ENCODE results near the gene PPM1L. TPM values are rescaled to one million over a fixed set of nuclear protein-coding genes. Genes with fewer than 3 reads are reported as not detected.

The PPM1L gene
- total and polyA plus RNA-seq, 10 of the 15 experiments (the other 5 are each of a cell fraction or from before 2014, with no cell fraction given), result under 0.01 to 0.33 (median 0.06) TPM; not detected in 1

DNA sequence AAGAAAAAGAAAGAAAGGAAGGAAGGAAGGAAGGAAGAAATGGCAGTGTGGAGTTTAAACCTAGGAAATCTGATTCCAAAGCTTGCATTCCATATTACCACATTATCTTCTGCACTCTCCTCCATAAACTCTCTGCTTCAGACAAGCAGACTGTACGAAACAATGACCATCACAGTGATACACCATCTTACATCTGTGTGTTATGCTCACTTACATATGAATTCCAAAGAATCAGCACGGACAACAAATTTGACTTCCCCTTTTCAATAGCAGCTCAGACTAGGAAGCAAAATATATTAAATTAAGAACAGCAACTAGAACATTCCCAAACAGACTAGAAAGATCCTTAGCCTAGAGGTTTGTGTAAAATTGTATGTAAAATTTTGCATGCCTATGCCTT lies 18.0 kb upstream of the PPM1L start:
- peaks cover 0 to 3% of the 10 kb centered on the region in 2 experiments; a peak in 2 of 4 replicates for H3K27me3 ChIP-seq (replicated peaks in 1 of 2; ENCODE audit: control insufficient read depth in 2 of 2, insufficient read depth in 2 of 2, low read length in 1 of 2)
- intact Hi-C loops (cut with micrococcal nuclease; ENCODE audit: unreplicated experiment), result no loop called here
- no peak overlapping the region for H3K27ac ChIP-seq (ENCODE audit: control insufficient read depth, insufficient read depth)
- no peak overlapping the region for H3K9ac ChIP-seq (ENCODE audit: control insufficient read depth, insufficient read depth, low read length)
- H3K9me3 ChIP-seq (replicated peaks; ENCODE audit: control insufficient read depth, insufficient read depth, low read length), result no peaks in the 10 kb centered on the region
- TF ChIP-seq KDM1A (IDR thresholded peaks at IDR 0.05; ENCODE audit: borderline replicate concordance) (no peak), PAX5 (IDR thresholded peaks at IDR 0.05; ENCODE audit: borderline replicate concordance, low read depth, low read length) (no peak), E2F8 (IDR thresholded peaks at IDR 0.05; ENCODE audit: low read depth, partially characterized antibody) (no peak), NR2C1 (IDR thresholded peaks at IDR 0.05) (no peak), SREBF1 (IDR thresholded peaks at IDR 0.05; ENCODE audit: low read length) (no peak), WRNIP1 (IDR thresholded peaks at IDR 0.05; ENCODE audit: borderline replicate concordance, low read depth, low read length) (no peak), ZNF622 (IDR thresholded peaks at IDR 0.05) (no peak), POLR2AphosphoS2 (IDR thresholded peaks at IDR 0.05; ENCODE audit: low read depth, low read length) (no peak)
- TF ChIP-seq, protein P1, sequence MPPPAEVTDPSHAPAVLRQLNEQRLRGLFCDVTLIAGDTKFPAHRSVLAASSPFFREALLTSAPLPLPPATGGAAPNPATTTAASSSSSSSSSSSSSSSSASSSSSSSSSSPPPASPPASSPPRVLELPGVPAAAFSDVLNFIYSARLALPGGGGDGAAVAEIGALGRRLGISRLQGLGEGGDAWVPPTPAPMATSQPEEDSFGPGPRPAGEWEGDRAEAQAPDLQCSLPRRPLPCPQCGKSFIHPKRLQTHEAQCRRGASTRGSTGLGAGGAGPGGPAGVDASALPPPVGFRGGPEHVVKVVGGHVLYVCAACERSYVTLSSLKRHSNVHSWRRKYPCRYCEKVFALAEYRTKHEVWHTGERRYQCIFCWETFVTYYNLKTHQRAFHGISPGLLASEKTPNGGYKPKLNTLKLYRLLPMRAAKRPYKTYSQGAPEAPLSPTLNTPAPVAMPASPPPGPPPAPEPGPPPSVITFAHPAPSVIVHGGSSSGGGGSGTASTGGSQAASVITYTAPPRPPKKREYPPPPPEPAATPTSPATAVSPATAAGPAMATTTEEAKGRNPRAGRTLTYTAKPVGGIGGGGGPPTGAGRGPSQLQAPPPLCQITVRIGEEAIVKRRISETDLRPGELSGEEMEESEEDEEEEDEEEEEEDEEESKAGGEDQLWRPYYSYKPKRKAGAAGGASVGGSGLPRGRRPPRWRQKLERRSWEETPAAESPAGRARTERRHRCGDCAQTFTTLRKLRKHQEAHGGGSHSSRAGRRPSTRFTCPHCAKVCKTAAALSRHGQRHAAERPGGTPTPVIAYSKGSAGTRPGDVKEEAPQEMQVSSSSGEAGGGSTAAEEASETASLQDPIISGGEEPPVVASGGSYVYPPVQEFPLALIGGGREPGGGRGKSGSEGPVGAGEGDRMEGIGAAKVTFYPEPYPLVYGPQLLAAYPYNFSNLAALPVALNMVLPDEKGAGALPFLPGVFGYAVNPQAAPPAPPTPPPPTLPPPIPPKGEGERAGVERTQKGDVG (CRISPR knock-in tag; IDR thresholded peaks at IDR 0.05), result no peak
- TF ChIP-seq, protein P2, sequence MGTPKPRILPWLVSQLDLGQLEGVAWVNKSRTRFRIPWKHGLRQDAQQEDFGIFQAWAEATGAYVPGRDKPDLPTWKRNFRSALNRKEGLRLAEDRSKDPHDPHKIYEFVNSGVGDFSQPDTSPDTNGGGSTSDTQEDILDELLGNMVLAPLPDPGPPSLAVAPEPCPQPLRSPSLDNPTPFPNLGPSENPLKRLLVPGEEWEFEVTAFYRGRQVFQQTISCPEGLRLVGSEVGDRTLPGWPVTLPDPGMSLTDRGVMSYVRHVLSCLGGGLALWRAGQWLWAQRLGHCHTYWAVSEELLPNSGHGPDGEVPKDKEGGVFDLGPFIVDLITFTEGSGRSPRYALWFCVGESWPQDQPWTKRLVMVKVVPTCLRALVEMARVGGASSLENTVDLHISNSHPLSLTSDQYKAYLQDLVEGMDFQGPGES (IDR thresholded peaks at IDR 0.05), result no peak
- TF ChIP-seq, protein P3, sequence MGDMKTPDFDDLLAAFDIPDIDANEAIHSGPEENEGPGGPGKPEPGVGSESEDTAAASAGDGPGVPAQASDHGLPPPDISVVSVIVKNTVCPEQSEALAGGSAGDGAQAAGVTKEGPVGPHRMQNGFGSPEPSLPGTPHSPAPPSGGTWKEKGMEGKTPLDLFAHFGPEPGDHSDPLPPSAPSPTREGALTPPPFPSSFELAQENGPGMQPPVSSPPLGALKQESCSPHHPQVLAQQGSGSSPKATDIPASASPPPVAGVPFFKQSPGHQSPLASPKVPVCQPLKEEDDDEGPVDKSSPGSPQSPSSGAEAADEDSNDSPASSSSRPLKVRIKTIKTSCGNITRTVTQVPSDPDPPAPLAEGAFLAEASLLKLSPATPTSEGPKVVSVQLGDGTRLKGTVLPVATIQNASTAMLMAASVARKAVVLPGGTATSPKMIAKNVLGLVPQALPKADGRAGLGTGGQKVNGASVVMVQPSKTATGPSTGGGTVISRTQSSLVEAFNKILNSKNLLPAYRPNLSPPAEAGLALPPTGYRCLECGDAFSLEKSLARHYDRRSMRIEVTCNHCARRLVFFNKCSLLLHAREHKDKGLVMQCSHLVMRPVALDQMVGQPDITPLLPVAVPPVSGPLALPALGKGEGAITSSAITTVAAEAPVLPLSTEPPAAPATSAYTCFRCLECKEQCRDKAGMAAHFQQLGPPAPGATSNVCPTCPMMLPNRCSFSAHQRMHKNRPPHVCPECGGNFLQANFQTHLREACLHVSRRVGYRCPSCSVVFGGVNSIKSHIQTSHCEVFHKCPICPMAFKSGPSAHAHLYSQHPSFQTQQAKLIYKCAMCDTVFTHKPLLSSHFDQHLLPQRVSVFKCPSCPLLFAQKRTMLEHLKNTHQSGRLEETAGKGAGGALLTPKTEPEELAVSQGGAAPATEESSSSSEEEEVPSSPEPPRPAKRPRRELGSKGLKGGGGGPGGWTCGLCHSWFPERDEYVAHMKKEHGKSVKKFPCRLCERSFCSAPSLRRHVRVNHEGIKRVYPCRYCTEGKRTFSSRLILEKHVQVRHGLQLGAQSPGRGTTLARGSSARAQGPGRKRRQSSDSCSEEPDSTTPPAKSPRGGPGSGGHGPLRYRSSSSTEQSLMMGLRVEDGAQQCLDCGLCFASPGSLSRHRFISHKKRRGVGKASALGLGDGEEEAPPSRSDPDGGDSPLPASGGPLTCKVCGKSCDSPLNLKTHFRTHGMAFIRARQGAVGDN (IDR thresholded peaks at IDR 0.05), result no peak
- no peak overlapping the region for H3K4me3 ChIP-seq
- no peak overlapping the region for H2AFZ ChIP-seq (ENCODE audit: control insufficient read depth, low read depth, low read length)
- no peak for FAIRE-seq
- no peak overlapping the region for H3K4me2 ChIP-seq (ENCODE audit: control insufficient read depth, insufficient read depth)
- H3K36me3 ChIP-seq (ENCODE audit: control insufficient read depth in 2 of 2, insufficient read depth in 2 of 2, low read length in 1 of 2), result no peaks in the 10 kb centered on the region
- ChIA-PET RAD21 (ENCODE audit: unreplicated experiment) (interaction anchor here (0.7 kb wide), 1 partner anchor 42 kb away, joined by 3 read pairs; no protein-coding TSS in a partner anchor), POLR2A (no interaction called here), CTCF (no interaction called here), SMC1A (ENCODE audit: uncharacterized antibody, unreplicated experiment) (interaction anchor here (1.0 kb wide), 1 partner anchor 852 kb away, joined by 3 read pairs; no protein-coding TSS in a partner anchor)
- ATAC-seq, result no peak
- DNase-seq (ENCODE audit: low read depth, low spot score), result no peak
- in situ Hi-C loops (cut with MboI), result no loop called here
- H3K4me1 ChIP-seq (ENCODE audit: control insufficient read depth, insufficient read depth, low read length), result no peaks in the 10 kb centered on the region
- WGBS (ENCODE audit: insufficient coverage, insufficient replicate concordance, low lambda C conversion rate, missing lambda C conversion rate), result 25% methylated on average over 2 of the region's 2 CpGs
- no peaks in the 10 kb centered on the region for H4K20me1 ChIP-seq (ENCODE audit: control insufficient read depth, insufficient read depth)
- H3K79me2 ChIP-seq (ENCODE audit: control insufficient read depth, insufficient read depth, low read length), result no peaks in the 10 kb centered on the region
- no TSS peak for BruUV-seq (replicated peaks)

Measured in GM12878 (cell line).